C4-2B (cell line): ENCODE measurements around the gene KLC1.

Experiments used
- CTCF ChIP-seq: fragments of 450-650 bp; conservative IDR thresholded peaks from 2 replicates; pipeline ENCODE4 v1.5.1; 2017; ENCODE audit warnings: mild to moderate bottlenecking
- ZFX ChIP-seq: fragments of 450-650 bp; IDR thresholded peaks from 2 replicates; pipeline ENCODE4 v1.6.1; 2017

- TF ChIP-seq CTCF, result no peak
- no peak for TF ChIP-seq ZFX
These were observed 120.8 kb downstream of the KLC1 start for GRCh38 chr14:103749860-103750259.
